Peyer's patch (tissue), 4 donors: ENCODE results near the gene SDR42E1. TPM values are rescaled to one million over a fixed set of nuclear protein-coding genes. Genes with fewer than 3 reads are reported as not detected.

ENCODE experiments used
- DNase-seq, 3 donors: peaks; one replicate each; pipeline ENCODE4 v3.0.0-alpha.2; 2017 to 2019
- H3K27ac ChIP-seq, 4 donors: fragments of 200-600 bp; sonication (generic); one replicate each; pipeline ENCODE4 v1.5.1; 2016 to 2019
- H3K27me3 ChIP-seq, 2 donors: fragments of 200-600 bp; sonication (generic); one replicate each; pipeline ENCODE4 v1.5.1; 2019
- H3K36me3 ChIP-seq, 3 donors: fragments of 200-600 bp; sonication (generic); one replicate each; pipeline ENCODE4 v1.5.1; 2016 to 2019
- H3K4me1 ChIP-seq, 4 donors: fragments of 200-600 bp; sonication (generic); one replicate each; pipeline ENCODE4 v1.5.1; 2016 to 2019
- H3K4me3 ChIP-seq, 4 donors: fragments of 200-600 bp; sonication (generic); 1 replicate in 3 of 4; 2 replicates in 1 of 4; pipeline ENCODE4 v1.5.1; 2016 to 2019; ENCODE audit warnings: mild to moderate bottlenecking in 1 of 4
- H3K9me3 ChIP-seq, 4 donors: fragments of 200-600 bp; sonication (generic); one replicate each; pipeline ENCODE4 v1.5.1; 2016 to 2019; ENCODE audit warnings: mild to moderate bottlenecking in 1 of 4
- POLR2A ChIP-seq, 2 donors: fragments of 450-650 bp; IDR thresholded peaks; one replicate each; pipeline ENCODE4 v1.5.1; 2017; ENCODE audit warnings: antibody characterized with exemption in 2 of 2, mild to moderate bottlenecking in 2 of 2, moderate library complexity in 2 of 2
- total RNA-seq, 4 donors: library from RNA; depleted of rRNA; stranded (reverse); fragments of >200 nt; gene quantifications; one replicate each; pipeline ENCODE4 v1.1.0, GENCODE V29; 2016
- TF ChIP-seq, protein P1 (sequence below), 6 experiments: fragments of 450-650 bp in 4 of 6; fragments of 200-600 bp in 2 of 6; sonication (generic) in 1 of 6; IDR thresholded peaks; one replicate each; pipeline ENCODE4 v1.5.1; 2017 to 2019; ENCODE audit warnings: antibody characterized with exemption in 6 of 6, mild to moderate bottlenecking in 3 of 6, moderate library complexity in 1 of 6

Gene SDR42E1
- total RNA-seq, 4 donors from 2014 or later = 1.7 to 19.8 (median 17.1) TPM

DNA sequence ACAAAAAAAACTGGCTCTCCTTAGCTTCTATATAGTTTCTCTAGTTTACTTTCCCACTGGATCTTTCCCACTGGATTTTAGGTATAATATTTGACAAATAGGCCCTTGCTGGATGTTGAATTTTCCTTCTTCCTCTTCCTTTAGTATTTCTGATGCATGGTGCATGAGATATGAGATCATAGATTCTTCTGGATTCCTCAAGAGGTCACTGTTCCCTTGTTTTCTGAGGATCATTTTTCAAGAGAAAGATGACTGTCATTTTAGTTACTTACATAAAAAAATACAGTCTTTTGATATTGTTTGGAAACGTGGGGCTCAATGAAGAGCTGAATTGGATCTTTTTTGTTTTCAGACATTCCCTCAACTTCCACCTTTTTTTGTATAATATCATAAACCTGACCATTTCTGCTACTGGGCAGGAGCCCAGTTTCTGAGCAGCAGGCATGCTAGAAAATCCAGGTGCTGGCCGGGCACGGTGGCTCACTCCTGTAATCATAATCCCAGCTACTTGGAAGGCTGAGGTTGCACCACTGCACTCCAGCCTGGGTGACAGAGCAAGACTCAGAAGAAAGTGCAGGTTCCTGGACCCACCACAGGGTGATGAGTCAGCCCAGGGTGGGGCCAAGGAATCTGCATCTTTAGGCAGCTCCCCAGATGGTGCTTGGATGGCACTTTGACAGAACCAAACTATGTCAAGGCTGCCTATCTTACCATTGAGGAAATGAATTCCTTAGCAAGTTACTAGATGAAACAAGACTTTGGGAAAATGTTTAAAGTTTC lies 70.3 kb downstream of the SDR42E1 start:
- H3K27me3 ChIP-seq = no peaks in the 10 kb centered on the region
- no peaks in the 10 kb centered on the region for H3K9me3 ChIP-seq
- no peak for DNase-seq
- no peak overlapping the region for H3K27ac ChIP-seq
- H3K36me3 ChIP-seq = peaks cover 0 to 6% (median 0%) of the 10 kb centered on the region in 3 donors
- TF ChIP-seq, protein P1, sequence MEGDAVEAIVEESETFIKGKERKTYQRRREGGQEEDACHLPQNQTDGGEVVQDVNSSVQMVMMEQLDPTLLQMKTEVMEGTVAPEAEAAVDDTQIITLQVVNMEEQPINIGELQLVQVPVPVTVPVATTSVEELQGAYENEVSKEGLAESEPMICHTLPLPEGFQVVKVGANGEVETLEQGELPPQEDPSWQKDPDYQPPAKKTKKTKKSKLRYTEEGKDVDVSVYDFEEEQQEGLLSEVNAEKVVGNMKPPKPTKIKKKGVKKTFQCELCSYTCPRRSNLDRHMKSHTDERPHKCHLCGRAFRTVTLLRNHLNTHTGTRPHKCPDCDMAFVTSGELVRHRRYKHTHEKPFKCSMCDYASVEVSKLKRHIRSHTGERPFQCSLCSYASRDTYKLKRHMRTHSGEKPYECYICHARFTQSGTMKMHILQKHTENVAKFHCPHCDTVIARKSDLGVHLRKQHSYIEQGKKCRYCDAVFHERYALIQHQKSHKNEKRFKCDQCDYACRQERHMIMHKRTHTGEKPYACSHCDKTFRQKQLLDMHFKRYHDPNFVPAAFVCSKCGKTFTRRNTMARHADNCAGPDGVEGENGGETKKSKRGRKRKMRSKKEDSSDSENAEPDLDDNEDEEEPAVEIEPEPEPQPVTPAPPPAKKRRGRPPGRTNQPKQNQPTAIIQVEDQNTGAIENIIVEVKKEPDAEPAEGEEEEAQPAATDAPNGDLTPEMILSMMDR (IDR thresholded peaks at IDR 0.05) = peak in 4 of 6 experiments; percentile 40 to 76 (median 70)
- no peak for TF ChIP-seq POLR2A (IDR thresholded peaks at IDR 0.05)
- no peaks in the 10 kb centered on the region for H3K4me1 ChIP-seq
- H3K4me3 ChIP-seq = no peak overlapping the region

DNA sequence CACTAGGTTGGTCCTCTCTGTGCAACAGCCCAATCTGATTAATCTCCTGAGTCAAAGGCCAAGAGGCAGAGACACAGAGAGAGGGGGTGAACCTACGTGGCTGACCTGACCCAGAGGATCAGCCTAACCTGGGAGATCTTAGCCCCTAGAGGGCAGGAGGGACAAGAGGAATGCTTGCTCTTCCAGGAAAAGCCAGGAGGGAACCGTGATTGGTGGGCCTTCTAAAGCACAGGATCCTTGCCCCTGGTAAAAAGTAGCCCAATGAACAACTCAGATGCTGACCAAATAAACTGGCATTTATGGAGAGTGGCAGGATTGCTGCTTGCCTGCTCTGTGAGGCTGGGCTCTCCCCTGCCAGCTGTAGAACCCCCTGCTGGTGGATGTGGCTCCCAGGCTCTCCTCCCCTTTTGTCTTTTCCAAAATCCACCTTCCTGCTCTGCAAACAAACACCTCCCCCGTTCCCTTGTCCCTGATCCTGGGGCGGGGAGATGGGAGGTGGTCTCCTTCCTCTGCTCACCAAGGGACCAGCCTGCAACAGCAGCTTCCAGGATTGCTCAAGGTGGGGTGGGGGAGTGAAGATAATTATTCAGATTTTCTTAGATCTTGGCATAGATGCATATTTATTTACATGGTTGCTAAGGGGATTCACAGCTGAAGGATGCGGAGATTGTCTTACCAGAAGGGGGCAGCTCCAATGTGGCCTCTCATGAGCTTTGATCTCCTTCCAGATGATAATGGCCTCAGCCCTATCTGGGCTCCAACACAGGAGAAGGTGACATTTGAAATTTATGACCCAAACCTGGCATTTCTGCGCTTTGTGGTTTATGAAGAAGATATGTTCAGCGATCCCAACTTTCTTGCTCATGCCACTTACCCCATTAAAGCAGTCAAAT lies 71.9 kb downstream of the SDR42E1 start:
- no peak for TF ChIP-seq POLR2A (IDR thresholded peaks at IDR 0.05)
- TF ChIP-seq, protein P1 (IDR thresholded peaks at IDR 0.05) = no peak
- Histone ChIP-seq H3K27me3 (no peaks in the 10 kb centered on the region), H3K4me1 (no peaks in the 10 kb centered on the region), H3K27ac (no peak overlapping the region), H3K9me3 (no peaks in the 10 kb centered on the region), H3K4me3 (no peak overlapping the region), H3K36me3 (peaks cover 0 to 8% (median 0%) of the 10 kb centered on the region in 3 donors)
- no peak for DNase-seq

Other genes with a start within 250 kb of the SDR42E1 start
- 100 to 1,000 TPM in 1 of 4 donors, 10 to 100 TPM in 3; 30.5 to 243 (median 56.2) TPM for gene PLCG2, start 232.2 kb downstream of the SDR42E1 start, total RNA-seq
- gene HSD17B2, start 23.8 kb upstream of the SDR42E1 start, total RNA-seq = 100 to 1,000 TPM in 3 of 4 donors, 10 to 100 TPM in 1; 19.8 to 173 (median 140) TPM
- 10 to 100 TPM; 33.0 to 56.6 (median 38.5) TPM for gene MPHOSPH6, start 158.8 kb upstream of the SDR42E1 start, total RNA-seq